NCI-H345 (cell line): ENCODE measurements around the gene TMEM44.
"Not testable (repeated sequence)": the region's sequence is repeated elsewhere in the genome, so short reads cannot be mapped to it uniquely, and the experiment has no call there.

Experiments
- DNase-seq: peaks from one replicate; lab custom pipeline; 2025; lab: John Stamatoyannopoulos, UW

The TMEM44 gene

GRCh38 chr3:194610689-194611088 lies 22.5 kb downstream of the TMEM44 start:
- DNase-seq = no peak

DNA sequence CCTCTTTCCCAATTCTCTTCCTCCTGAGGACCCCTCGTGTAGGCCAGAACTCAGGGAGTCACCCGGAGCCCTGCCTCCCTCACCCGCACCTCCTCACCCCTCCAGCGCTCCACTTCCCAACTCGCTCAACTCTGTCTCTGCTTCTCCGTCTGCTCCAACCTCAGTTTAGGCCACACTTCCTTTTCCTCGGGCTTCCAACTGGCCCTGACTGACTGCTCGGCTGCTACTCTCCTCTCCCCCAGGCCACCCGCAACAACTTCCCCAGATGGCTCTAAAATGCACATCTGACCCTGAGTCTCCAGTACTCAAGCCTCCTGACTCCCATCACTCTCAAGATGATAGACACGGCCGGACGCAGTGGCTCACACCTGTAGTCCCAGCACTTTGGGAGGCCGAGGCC lies 23.6 kb downstream of the TMEM44 start:
- no peak for DNase-seq

GRCh38 chr3:194608981-194609380 lies 24.2 kb downstream of the TMEM44 start:
- no peak for DNase-seq

DNA sequence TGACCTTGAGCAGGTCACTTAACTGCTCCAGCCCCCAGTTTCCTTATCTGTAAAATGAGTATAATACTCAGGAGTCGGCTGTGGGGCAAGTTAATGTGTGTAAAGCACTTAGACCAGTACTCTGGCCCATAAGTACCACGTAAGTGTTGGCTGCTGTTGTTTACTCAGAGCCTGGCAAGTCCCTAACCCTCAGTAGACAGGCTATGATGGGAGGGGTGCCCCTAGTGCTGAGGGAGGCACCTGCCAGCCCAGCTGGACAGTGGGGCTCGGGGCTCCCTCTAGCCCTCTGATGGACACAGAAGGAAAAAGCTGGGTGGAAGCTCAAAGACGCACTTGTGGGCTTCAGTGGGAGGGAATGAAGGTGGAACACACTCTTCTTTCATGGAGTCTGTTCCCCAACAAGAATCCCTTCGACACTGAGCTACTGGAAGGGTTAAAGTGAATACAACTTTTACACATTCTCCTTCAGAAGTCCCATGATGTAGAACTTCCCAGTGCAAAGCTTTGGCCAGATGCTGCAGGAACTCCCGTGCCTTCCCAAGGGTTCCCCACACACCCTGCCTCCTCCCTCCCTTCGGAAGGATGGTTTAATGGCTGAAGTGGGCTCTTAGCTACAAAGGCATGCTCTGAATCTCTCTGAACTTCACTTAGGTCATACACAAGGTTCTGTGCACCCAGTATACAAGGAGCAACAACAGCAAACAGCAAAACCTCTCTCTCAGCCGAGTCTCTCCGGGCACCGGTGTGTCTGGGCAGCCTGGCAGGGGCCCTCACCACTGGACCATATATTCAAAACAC lies 25.4 kb downstream of the TMEM44 start:
- no peak for DNase-seq

GRCh38 chr3:194606941-194607340 lies 26.3 kb downstream of the TMEM44 start:
- no peak for DNase-seq

DNA sequence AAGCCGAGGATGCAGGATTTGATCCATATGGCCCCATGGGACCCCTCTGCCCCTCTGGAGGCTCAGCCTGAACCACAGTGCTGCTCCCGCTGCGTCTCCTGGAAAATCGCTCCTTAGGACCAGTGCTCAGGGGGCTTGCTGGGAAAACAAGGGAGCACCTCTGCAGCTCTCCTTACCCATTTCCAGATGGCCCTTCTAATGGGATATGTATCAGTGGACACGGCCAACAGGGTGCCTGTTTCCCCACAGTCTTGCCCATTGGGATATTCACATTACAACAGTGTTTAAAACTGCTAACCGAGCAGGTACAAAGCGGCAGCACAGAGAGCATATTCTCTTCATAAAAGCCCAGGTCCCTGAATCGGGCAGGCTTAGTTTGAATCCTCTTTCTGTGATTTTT lies 27.1 kb downstream of the TMEM44 start:
- no peak for DNase-seq

GRCh38 chr3:194605314-194605713 lies 27.9 kb downstream of the TMEM44 start:
- DNase-seq = not testable (repeated sequence)

DNA sequence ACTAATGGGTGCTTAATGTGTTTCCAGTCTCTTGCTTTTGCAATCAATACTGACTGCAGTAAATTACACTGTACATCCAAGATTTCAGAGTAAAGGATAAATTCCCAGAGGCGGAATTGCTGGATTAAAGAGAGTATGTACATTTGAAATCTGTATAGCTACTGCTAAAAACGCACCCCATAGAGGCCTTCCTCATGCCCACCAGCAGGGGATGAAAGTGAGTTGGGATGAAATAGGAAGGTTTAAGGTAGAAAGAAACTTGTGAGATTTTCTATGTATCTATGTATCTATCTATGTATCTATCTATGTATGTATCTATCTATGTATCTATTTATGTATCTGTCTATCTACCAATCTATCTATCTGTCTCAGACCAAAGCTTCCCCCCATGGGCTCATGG lies 28.4 kb downstream of the TMEM44 start:
- DNase-seq = no peak

GRCh38 chr3:194604126-194604525 lies 29.1 kb downstream of the TMEM44 start:
- DNase-seq = no peak

DNA sequence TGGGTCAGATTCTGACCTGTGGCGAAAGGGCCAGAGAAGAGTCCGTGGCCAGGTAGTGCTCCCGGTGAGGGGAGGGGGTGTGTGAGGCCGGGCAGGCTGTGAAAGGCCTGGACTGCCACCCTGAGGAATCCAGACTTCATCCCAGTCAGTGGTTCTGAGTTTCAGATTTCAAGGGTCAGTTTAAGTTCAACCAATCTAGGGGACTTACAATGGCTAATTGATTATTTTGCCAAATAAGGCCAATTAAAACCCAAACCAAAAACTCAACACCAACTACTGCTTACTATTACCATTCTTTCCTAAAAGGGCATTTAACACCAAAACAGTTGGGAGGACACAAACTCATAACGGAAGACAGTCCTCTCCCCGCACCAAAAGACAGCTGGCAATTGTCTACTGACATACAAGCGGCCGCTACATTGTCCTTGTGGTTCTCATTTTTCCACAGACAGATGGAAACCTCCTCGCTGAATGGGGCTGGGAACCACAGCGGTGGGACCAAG lies 30.5 kb downstream of the TMEM44 start:
- no peak for DNase-seq

DNA sequence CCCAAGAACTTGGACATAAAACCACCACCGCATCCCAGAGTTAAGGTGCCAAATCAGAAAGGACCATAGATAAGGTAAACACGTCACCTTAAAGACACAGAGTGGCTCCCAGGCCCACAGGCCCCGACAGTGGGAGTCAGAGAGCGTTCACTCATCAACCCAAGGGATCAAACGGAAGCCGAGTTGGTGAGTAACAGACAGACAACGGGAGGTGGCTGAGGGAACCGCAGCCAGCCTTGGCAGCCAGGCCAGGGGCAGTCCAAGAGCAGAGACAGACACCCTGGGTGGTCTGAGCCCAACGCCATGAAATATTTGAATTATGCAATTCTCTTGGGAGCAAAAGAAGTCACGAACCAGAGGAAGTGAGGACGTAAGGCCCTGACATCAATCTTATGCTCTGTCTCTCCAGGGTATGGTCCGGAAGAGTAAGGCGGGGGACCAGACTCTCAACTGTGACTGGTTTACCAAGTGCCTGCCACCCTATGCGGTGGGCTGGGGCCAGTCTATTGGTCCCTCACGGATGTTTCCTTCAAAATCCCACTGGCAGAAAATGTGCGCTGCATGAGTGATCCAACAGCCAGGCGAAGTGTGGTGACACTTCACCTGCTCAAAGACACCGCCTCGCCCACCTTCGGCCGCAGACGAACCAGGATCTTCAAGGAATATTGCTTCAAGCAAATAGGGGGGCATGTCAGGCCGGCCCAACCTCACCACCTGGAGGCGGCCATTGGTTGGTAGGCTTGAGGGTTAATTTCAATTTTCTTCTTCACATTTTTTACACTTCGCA lies 34.3 kb downstream of the TMEM44 start:
- no peak for DNase-seq

DNA sequence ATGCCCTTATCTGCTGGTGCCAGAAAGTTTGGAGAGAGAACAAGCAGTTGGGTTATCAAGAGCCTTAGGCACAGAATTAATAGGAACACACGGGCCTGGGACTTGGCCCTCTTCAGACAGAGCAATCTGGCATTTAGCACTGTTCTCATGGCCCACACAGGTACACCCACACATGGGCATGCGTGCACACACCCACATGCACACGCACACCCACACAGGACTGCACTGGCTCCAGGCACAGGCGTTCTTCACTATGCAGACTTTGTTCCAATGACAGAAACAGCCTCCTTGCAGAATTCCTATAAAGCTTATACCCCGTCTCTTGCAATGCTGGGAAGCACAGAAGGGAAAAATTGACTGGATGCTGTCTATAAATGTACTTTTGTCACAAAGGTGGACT lies 36.3 kb downstream of the TMEM44 start:
- DNase-seq = no peak

DNA sequence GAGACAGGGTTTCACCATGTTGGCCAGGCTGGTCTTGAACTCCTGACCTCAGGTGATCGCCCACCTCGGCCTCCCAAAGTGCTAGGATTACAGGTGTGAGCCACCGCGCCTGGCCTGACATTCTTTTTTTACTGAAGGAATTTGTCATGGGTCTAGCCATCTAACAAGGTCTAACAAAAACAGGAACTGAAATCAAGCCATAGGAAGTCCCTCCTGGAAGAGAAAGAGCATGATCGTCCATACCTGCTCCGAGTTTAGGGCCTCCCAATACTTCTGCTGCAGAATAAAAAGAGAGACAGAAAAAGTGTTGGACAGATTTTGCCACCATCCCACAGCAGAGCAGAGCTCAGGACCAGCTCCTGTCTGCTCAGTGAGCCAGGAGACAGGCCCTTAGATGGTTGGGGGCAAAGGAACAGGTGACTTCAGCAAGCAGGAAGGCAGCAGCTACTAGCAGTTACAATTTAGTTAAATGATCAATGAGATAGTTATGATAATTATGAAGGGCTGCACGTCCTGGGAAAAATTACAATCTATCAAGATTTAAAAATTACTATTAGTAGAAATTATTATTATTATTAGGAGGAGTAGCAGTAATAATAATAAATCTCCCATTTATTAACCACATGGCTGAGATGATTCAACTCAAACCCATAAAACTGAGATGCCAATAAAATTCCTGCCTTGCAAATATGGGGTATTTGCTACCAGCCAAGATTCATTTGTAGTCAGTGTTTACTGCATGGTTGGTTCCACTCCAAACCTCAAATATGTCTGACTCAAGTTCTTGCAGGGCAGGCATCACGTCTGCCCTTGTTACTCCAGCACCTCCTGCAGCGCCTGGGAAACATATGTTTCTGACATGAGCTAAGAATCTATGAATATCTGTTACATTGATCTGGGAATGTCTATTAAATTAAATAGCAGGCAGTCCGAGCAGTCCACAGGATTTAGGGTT lies 40.1 kb downstream of the TMEM44 start:
- DNase-seq = no peak

GRCh38 chr3:194588741-194589140 lies 44.5 kb downstream of the TMEM44 start:
- no peak for DNase-seq

- DNase-seq = no peak
Observed at GRCh38 chr3:194588236-194588635, 45.0 kb downstream of the TMEM44 start.

DNA sequence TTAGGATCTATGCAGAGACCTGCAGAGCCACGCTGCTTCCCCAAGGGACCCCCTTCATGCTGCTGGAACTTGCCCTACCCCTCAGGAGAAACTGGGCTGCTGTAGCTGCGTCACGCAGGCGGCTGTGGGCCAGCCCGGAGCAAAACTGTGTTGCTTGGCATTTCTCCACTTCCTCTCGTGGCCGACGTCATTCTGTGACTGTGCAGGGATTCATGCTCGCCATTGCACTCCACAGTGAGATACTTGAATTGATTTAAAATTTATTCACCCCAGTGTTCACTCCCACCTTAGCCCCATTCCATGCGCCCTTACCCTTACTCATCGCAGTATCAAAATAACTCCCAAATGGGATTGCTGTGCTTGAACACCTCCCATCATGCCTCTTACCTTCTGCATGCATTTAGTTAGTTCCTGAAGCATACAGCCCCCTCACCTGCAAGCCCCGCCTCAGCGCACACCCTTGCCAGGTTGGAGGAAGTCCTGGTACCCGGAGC lies 45.7 kb downstream of the TMEM44 start:
- no peak for DNase-seq

- no peak for DNase-seq
Observed at GRCh38 chr3:194586836-194587235, 46.4 kb downstream of the TMEM44 start.

DNA sequence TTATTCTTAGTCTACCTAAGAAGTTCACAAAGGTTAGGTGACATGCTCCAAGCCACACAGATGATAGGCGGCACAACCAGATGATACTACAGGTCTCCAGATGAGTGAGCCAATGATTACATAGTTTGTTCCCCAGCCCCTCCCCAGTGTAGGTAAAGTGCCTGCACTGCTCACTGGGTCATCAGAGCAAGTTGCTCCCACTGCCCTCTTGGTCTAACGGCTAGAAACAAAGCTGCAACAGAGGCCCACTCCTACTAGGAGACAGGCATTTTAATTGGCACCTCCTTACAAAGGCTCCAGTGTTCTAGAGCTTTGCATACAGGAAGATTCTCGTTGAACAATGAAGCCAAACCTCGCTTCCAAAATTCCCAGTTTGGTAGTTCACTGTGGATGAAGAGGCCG lies 47.3 kb downstream of the TMEM44 start:
- DNase-seq = no peak

DNA sequence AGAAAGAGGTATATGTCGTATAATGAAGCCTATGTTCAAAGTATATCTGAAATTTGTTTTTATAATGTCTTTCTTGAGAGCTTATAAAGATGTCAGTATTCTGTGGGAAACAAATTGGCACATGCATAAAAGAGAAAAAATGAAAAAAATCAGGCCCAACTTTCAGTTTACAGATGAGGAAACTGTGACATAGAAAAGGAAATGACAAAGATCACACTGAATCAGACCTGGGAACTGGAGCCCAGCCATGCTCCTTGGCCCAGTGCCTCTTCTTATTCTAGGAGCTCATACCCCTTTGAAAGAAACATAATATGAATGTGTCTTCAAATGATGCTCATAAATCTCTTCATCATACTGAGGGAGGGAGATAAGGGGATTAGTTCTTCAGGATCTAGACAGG lies 48.4 kb downstream of the TMEM44 start:
- DNase-seq = no peak

- DNase-seq = no peak
Observed at GRCh38 chr3:194584320-194584776, 48.9 kb downstream of the TMEM44 start.

DNA sequence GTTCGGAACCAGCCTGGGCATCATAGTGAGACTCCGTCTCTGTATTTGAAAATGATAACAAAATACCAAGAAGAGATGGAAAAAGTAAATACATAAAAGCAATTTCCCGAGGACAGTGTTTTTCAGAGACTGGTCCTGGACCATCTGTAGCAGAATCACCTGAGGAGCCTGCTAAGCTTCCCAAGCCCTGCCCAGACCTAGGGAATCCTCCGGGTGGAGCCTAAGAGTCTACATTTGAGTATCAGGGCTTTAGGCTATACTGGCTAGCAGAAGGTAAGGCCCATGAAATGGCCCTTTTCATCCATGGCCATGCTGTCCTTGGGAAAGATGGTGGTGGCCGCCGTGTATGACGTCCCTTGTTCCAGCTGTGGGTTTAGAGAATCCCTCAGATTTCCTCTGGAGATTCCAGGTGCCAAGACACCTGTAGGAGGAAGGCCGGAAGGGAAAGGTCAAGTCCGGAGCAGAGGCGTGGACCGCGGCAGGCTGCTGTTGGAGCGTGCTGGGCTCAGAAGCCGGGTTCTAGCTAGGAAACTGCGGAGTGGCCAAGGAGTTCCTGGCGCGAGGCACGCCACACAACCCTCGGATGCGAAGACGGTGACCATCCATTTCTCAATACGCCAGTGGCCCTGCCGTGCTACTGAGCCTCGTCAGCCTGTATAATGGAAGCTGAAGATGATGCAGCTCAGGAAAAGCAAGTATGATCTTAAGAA lies 50.9 kb downstream of the TMEM44 start:
- no peak for DNase-seq
